IMR-90 (cell line): ENCODE results near the gene DNPH1. TPM values are rescaled to one million over a fixed set of nuclear protein-coding genes. Genes with fewer than 3 reads are reported as not detected.

Experiments
- ATAC-seq: fragments of 200-7000 bp; cut with Tn5 transposase; 2 replicates; pipeline ENCODE4 v1.9.1; 2020; ENCODE audit warnings: low read depth, mild to moderate bottlenecking, moderate library complexity
- BruUV-seq: library from RNA; stranded (reverse); fragments of 400-500 nt; replicated peaks from 2 replicates; lab custom pipeline; 2021; lab: Mats Ljungman, UMichigan
- CTCF ChIA-PET: fragments of 300-600 bp; formaldehyde crosslinking; extraction: SDS; loops from one replicate; lab custom pipeline; 2021; ENCODE audit warnings: antibody characterized with exemption; lab: Yijun Ruan, JAX
- POLR2A ChIA-PET: fragments of 300-600 bp; sonication (Branson Sonifier 250); formaldehyde crosslinking; loops from one replicate; lab custom pipeline; 2022; ENCODE audit warnings: antibody characterized with exemption; ENCODE audit not compliant: unreplicated experiment; lab: Charles Lee
- DNase-seq: peaks from one replicate; pipeline ENCODE4 v3.0.0; 2013
- H2AFZ ChIP-seq: replicated peaks from 2 replicates; pipeline ENCODE3; 2013; ENCODE audit warnings: low read length, mild to moderate bottlenecking; ENCODE audit not compliant: poor library complexity
- H2AK5ac ChIP-seq: 2 replicates; pipeline ENCODE4 v1.6.1; 2013; ENCODE audit warnings: low read depth, low read length, inconsistent platforms
- H2AK9ac ChIP-seq: replicated peaks from 2 replicates; pipeline ENCODE3; 2013; ENCODE audit warnings: mild to moderate bottlenecking, low read depth, low read length, moderate library complexity; ENCODE audit not compliant: poor library complexity
- H2BK120ac ChIP-seq: 2 replicates; pipeline ENCODE4 v1.6.1; 2013; ENCODE audit warnings: low read depth, low read length, inconsistent platforms
- H2BK15ac ChIP-seq: 3 replicates; pipeline ENCODE4 v1.6.1; 2013; ENCODE audit warnings: low read depth, low read length, inconsistent platforms
- H2BK20ac ChIP-seq: 2 replicates; pipeline ENCODE4 v1.6.1; 2013; ENCODE audit warnings: low read depth, mild to moderate bottlenecking, inconsistent platforms, low read length, moderate library complexity
- H2BK5ac ChIP-seq: 2 replicates; pipeline ENCODE4 v1.6.1; 2013; ENCODE audit warnings: mild to moderate bottlenecking, low read depth, low read length, inconsistent platforms; ENCODE audit not compliant: poor library complexity, severe bottlenecking
- H3K14ac ChIP-seq: replicated peaks from 2 replicates; pipeline ENCODE4 v1.6.1; 2013; ENCODE audit warnings: low read depth, low read length, inconsistent platforms
- H3K18ac ChIP-seq: 2 replicates; pipeline ENCODE4 v1.6.1; 2013; ENCODE audit warnings: low read depth, low read length, control low read depth
- H3K23ac ChIP-seq: 2 replicates; pipeline ENCODE4 v1.6.1; 2013; ENCODE audit warnings: low read depth, low read length, inconsistent platforms
- H3K27ac ChIP-seq: 2 replicates; pipeline ENCODE4 v1.5.1; 2013; ENCODE audit warnings: mild to moderate bottlenecking, control low read depth, low read length; ENCODE audit not compliant: insufficient read depth
- H3K27me3 ChIP-seq: 2 replicates; pipeline ENCODE4 v1.6.1; 2013; ENCODE audit warnings: low read length; ENCODE audit not compliant: control insufficient read depth, insufficient read depth
- H3K36me3 ChIP-seq: 2 replicates; pipeline ENCODE4 v1.6.1; 2013; ENCODE audit warnings: low read length, mixed read lengths; ENCODE audit not compliant: control insufficient read depth, insufficient read depth
- H3K4ac ChIP-seq: 2 replicates; pipeline ENCODE4 v1.6.1; 2013; ENCODE audit warnings: low read depth, low read length, inconsistent platforms
- H3K4me1 ChIP-seq: 2 replicates; pipeline ENCODE4 v1.6.1; 2013; ENCODE audit warnings: low read length, mixed read lengths; ENCODE audit not compliant: control insufficient read depth, insufficient read depth
- H3K4me2 ChIP-seq: 2 replicates; pipeline ENCODE4 v1.6.1; 2013; ENCODE audit warnings: low read depth, mild to moderate bottlenecking, control low read depth, low read length, moderate library complexity
- H3K4me3 ChIP-seq: 2 replicates; pipeline ENCODE4 v1.5.1; 2013; ENCODE audit warnings: low read depth, mild to moderate bottlenecking, control low read depth, low read length, moderate library complexity; ENCODE audit not compliant: insufficient read depth
- H3K56ac ChIP-seq: 2 replicates; pipeline ENCODE4 v1.6.1; 2013; ENCODE audit warnings: low read length, inconsistent platforms; ENCODE audit not compliant: insufficient read depth; ENCODE audit errors: extremely low read depth
- H3K79me1 ChIP-seq, 2 experiments: 2 replicates each; pipeline ENCODE4 v1.6.1; 2013; ENCODE audit warnings: low read length in 2 of 2, inconsistent platforms in 1 of 2, low read depth in 1 of 2
- H3K9ac ChIP-seq: 2 replicates; pipeline ENCODE4 v1.6.1; 2013; ENCODE audit warnings: low read depth, low read length, control low read depth
- H3K9me1 ChIP-seq: 2 replicates; pipeline ENCODE4 v1.6.1; 2013; ENCODE audit warnings: low read length, inconsistent platforms; ENCODE audit not compliant: insufficient read depth
- H3K9me3 ChIP-seq: 2 replicates; pipeline ENCODE4 v1.6.1; 2013; ENCODE audit warnings: low read length; ENCODE audit not compliant: control insufficient read depth, insufficient read depth
- H4K20me1 ChIP-seq: 2 replicates; pipeline ENCODE4 v1.6.1; 2013; ENCODE audit warnings: low read length, inconsistent platforms; ENCODE audit not compliant: insufficient read depth
- H4K5ac ChIP-seq: 2 replicates; pipeline ENCODE4 v1.6.1; 2013; ENCODE audit warnings: mild to moderate bottlenecking, low read depth, low read length, control low read depth
- H4K8ac ChIP-seq, 2 experiments: 2 replicates each; pipeline ENCODE4 v1.6.1; 2013; ENCODE audit warnings: low read depth in 2 of 2, low read length in 2 of 2, control low read depth in 1 of 2, inconsistent platforms in 1 of 2
- H4K91ac ChIP-seq: 2 replicates; pipeline ENCODE4 v1.6.1; 2013; ENCODE audit warnings: low read depth, low read length, inconsistent platforms; ENCODE audit not compliant: insufficient read depth
- BHLHE40 ChIP-seq: fragments of 150-350 bp; IDR thresholded peaks from 2 replicates; pipeline ENCODE4 v1.6.1; 2016; ENCODE audit warnings: mild to moderate bottlenecking, low read depth, low read length
- CTCF ChIP-seq: conservative IDR thresholded peaks from 2 replicates; pipeline ENCODE4 v1.5.1; 2012; ENCODE audit warnings: mild to moderate bottlenecking, low read depth, low read length, improper control_type of control experiment
- MAFK ChIP-seq: IDR thresholded peaks from 2 replicates; pipeline ENCODE4 v1.6.1; 2012; ENCODE audit warnings: low read depth, low read length, improper control_type of control experiment
- NFE2L2 ChIP-seq: fragments of 150-350 bp; IDR thresholded peaks from 2 replicates; pipeline ENCODE4 v1.6.1; 2016; ENCODE audit warnings: low read depth, mild to moderate bottlenecking, low read length
- POLR2A ChIP-seq: IDR thresholded peaks from 2 replicates; pipeline ENCODE4 v1.6.1; 2012; ENCODE audit warnings: mild to moderate bottlenecking, low read depth, low read length
- WGBS, 2 experiments: methylation state at CpG; one replicate each; pipeline versions ENCODE4 v1.1.5 to v1.1.7; 2013; ENCODE audit warnings: missing lambda C conversion rate in 2 of 2; ENCODE audit not compliant: insufficient read length in 1 of 2; ENCODE audit errors: extremely low coverage in 2 of 2; 5-methylcytosine and 5-hydroxymethylcytosine counted together
- dilution Hi-C: fragments of 300-500 bp; cut with HindIII; formaldehyde crosslinking; loops from one replicate; pipeline ENCODE4 v1.14.3; 2018; ENCODE audit warnings: low sequenced_read_pairs; ENCODE audit not compliant: unreplicated experiment
- in situ Hi-C: fragments of 300-500 bp; cut with MboI; formaldehyde crosslinking; loops from 3 replicates; pipeline ENCODE4 v1.14.3; 2019; ENCODE audit warnings: low sequenced_read_pairs, inconsistent platforms, mixed read lengths
- intact Hi-C: fragments of 100-400 bp; cut with micrococcal nuclease; formaldehyde crosslinking; loops from 2 replicates; pipeline ENCODE4 v1.10.0; 2022
- polyA plus RNA-seq, 3 experiments: library from polyadenylated mRNA; depleted of rRNA; stranded (reverse); fragments of >200 nt; gene quantifications; 2 replicates each; pipeline ENCODE4 v1.2.3, GENCODE V29; 2012; ENCODE audit warnings: low replicate concordance in 1 of 3
- total RNA-seq: library from RNA; depleted of rRNA; stranded (reverse); fragments of >200 nt; gene quantifications from 2 replicates; pipeline ENCODE4 v1.2.3, GENCODE V29; 2012

The DNPH1 gene
- total and polyA plus RNA-seq, 2 of the 4 experiments (the other 2 are of a cell fraction), result 19.0 to 47.8 TPM

- Histone ChIP-seq H3K23ac (no peak overlapping the region), H2AFZ (no peak overlapping the region), H3K27me3 (peaks cover 41% of the 10 kb centered on the region), H3K27ac (no peak overlapping the region), H2BK15ac (no peak overlapping the region), H3K36me3 (no peaks in the 10 kb centered on the region), H3K79me1 (no peaks in the 10 kb centered on the region), H3K9ac (no peak overlapping the region), H2BK5ac (no peak overlapping the region), H2AK9ac (no peak overlapping the region), H3K4me3 (no peak overlapping the region), H3K9me3 (no peaks in the 10 kb centered on the region), H3K4ac (no peak overlapping the region), H4K5ac (no peak overlapping the region), H3K4me1 (no peaks in the 10 kb centered on the region), H3K14ac (no peak overlapping the region), H3K18ac (no peak overlapping the region), H4K8ac (no peak overlapping the region), H2BK20ac (no peak overlapping the region), H3K4me2 (no peak overlapping the region), H4K91ac (no peak overlapping the region), H3K9me1 (no peaks in the 10 kb centered on the region), H2BK120ac (no peak overlapping the region), H2AK5ac (no peak overlapping the region), H4K20me1 (no peaks in the 10 kb centered on the region), H3K56ac (no peak overlapping the region)
- WGBS, 2 experiments, result no CpG with 5 or more reads among the region's 4 CpGs
- dilution Hi-C loops (no loop called here), in situ Hi-C loops (loop anchor here (5.0 kb wide), 1 partner anchor 234 kb away; no protein-coding TSS in a partner anchor), intact Hi-C loops (no loop called here)
- BruUV-seq, result no TSS peak
- TF ChIP-seq BHLHE40 (no peak), MAFK (peak; percentile 84), POLR2A (no peak), NFE2L2 (no peak), CTCF (no peak)
- POLR2A ChIA-PET, result no interaction called here
- DNase-seq (no peak), ATAC-seq (no peak)
- CTCF ChIA-PET, result no interaction called here
Measured at GRCh38 chr6:43258180-43258579, 28.9 kb upstream of the DNPH1 start.
